SH-SY5Y (cell line): Measurements from ENCODE around the gene FYB2.

Source experiments
- GATA2 ChIP-seq: IDR thresholded peaks from 2 replicates; pipeline ENCODE4 v1.6.1; 2011; ENCODE audit warnings: mild to moderate bottlenecking, low read depth, low read length
- GATA3 ChIP-seq: IDR thresholded peaks from 2 replicates; pipeline ENCODE4 v1.6.1; 2011; ENCODE audit warnings: low read depth, mild to moderate bottlenecking, low read length, moderate library complexity

DNA sequence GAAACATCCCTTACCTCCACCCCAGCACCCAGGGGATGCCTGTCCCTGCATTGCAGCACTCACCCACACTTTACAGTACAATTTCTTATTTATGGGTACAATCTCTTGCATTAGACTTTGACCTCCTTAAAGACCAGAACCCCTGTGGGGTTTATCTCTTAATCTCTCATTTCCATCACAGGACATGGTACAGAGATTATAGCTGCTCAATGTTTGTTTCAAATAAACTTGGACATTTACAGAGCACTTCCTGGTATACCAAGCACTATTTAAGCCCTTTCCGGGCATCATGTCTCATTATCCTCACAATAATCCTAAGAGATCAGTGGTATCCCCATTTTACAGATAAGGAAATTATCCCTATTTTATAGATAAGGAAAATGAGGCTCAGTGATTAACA lies 31.9 kb downstream of the FYB2 start:
- TF ChIP-seq GATA2 (no peak), GATA3 (no peak)
